GF-D8 (cell line): ENCODE results near the gene CD70.
A peak's percentile ranks its signal among the peaks of the same experiment; 100 is the strongest.
"Not testable (repeated sequence)": the region's sequence is repeated elsewhere in the genome, so short reads cannot be mapped to it uniquely, and the experiment has no call there.

Source experiments
- DNase-seq: peaks from one replicate; lab custom pipeline; 2025; lab: John Stamatoyannopoulos, UW

CD70 gene

DNA sequence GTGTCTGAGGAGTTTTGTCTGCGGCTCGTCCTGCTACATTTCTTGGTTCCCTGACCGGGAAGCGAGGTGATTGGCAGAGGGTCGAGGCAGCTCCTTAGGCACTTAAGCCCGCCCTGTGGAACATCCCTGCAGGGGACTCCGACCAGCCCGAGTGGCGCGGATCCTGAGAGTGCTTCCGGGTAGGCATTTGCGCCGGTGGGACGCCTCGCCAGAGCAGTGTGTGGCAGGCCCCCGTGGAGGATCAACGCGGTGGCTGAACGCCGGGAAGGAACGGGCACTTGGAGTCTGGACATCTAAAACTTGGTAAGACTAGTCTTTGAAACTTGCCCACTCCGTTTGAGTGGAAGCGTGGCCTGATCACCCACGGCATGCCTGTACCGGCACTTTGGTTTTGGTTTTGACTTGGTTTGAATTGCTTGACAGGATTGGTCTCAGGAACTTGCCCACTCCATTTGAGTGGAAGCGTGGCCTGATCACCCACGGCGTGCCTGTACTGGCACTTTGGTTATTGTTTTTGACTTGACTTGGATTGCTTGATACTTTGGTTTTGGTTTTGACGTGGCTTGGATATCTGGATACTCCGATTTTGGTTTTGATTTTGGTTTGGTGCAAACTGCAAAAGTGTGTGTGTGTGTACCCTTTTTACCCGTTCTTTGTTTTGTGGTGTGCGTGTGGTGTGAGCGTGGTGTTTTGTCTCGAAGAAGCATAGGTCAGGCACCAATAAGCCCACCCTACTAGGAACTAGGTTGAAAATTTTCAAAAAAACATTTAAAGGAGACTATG is 6.7 kb upstream of the CD70 start:
- DNase-seq: not testable (repeated sequence)

DNA sequence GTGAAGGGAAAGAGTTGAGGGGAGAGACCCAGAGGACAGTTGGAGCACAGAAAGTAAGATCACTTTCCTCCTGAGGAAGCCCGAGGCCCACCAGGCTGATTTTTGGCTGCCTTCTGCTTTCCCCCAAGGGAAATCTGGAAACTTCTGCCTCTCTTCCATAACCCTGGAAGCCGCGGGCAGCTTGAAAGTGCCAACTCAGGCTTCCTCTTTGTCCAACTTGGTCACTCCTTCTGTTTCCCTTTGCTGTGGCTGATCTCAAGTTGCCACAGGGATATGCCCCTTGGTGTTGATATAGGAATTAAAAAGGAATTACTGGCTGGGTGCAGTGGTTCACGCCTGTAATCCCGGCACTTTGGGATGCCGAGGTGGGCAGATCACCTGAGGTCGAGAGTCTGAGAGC is 5.7 kb upstream of the CD70 start:
- DNase-seq: no peak

DNA sequence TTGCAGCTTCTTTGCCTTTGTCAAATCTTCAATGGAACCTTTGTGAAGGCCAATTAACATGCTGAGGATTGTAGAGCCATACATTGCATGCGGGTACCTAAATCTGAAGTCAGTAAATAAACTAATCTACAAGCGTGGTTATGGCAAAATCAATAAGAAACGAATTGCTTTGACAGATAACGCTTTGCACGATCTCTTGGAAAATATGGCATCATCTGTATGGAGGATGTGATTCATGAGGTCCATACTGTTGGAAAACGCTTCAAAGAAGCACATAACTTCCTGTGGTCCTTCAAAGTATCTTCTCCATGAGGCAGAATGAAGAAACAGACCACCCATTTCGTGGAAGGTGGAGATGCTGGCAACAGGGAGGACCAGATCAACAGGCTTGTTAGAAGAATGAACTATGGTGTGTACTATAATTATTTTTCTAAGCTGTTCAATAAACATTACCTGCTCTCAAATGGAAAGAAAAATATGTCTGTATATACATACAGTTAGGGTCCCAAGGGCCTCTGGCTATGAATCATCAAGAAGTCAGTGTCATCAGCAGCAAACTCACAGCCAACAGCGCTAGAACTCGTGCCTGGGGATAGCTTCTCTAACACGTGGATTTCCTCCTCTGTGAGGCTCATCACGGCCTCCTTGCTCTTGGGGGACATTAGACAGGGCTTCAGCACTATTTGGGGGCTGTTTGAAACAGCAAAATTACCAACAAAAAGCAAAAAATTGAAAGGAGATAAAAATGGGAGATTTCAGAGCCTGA is 2.9 kb upstream of the CD70 start:
- DNase-seq: no peak

DNA sequence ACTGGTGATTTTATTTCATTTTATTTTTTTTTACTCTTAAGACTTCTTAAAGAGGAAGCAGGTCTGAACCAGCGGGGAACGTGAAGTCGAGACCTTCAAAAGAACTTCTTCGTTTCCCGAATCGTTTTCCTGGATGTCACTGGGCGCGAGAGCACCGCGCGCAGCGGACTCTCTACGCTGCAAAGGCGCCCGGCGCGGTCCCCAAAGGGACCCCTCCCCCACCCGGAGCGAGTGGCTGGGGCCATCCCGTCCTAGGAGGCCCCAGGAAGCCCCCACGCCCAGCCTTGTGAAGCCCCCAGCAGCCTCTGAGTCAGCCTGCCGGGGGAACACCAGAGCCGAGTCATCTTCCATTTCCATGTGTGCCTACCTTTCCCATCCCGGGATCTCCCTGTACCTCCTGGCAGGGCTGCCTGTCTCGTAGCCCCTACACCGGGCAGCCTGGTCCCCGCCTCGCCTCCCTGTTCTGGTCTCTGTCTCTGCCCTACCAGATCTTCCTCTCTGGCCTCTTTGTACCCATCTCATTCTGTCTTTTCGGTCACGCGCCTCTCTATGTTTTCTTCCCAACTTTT is 608 bp downstream of the CD70 start:
- DNase-seq: no peak

DNA sequence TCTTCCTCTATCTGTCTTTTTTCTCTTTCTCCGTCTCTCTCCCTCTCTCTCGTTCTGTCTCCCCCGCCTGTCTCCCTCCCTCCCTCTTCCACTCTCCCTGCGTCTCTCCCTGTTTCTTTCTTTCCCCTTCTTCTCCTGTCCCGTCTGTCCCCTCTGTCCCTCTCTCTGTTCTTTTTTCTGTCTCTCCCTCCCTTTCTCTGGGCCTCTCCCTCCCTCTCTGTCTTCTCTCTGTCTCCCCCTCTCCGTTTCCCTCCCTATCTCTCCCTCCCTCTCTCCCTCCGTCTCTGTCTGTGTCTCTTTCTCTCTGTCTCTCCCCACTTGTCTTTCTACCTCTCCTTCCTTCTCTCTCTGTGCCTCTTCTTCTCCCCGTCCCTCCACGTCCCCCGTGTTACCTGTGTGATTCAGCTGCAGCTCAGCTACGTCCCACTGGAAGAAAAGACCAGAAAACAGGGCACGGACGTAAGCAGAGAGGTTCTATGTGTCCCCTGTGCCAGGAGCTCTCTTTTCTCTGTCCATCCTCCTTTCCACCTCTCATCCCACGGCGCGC is 1.2 kb downstream of the CD70 start:
- no peak for DNase-seq

DNA sequence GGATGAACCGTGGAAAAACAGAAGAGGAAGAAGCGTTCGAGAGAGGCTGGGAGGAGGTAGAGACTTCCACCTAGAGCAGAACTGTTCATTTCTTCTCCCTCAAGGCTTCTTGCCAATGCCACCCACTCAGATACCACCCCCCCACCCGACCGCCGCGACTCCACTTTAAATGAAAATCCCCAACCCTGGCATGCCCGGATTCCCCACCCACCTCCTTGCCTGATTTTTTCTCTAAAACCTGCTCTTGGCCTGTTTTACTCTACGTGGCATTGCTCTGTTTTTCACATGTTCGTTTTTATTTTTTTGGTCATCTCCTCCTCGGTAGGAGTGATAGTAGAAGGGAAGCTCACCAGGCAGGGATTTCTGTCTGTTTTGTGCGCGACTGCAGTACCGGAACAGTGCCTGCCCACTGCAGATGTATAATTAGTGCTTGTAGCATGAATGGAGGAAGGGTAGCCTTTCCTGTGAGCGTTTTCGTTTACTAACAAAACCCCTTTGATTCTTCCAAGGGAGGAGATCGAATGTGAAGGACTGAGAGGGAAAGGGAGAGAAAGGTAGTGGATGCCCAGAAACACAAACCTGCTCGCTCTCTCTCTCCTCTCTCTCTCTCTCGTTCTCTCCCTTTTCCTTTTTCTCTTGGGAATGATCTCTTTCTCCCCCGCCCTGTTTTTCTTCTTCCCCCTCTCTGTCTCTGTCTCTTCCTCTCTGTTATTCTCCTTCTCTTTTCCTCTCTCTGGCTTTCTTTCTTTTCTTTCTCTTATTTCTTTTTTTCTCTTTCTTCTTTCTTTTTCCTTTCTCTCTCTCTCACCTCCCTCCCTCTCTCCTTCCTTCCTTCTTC is 2.2 kb downstream of the CD70 start:
- DNase-seq: no peak

DNA sequence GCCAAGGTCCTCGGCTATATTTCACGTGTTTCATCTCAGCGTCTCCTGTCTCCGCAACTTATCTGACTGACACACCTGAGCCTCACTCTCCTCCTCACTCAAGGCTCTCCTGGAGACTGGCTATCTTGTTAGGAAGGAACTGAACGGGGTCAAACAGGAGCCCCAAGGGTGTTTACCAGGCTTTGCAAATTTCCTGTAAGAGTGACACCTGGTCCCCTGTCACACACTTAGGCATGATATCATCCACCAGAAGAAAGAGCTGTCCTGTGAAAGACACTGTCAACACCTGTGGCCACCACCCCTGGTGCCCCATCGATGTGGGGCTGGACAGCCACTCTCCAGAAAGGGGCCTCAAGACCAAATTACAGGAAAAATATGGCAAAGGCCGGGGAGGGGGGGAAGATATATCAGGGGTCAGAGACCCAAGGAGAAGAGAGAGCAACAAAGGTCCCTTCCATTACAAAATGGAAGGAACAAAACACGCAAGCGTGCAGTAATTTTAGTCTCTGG is 2.9 kb downstream of the CD70 start:
- no peak for DNase-seq

DNA sequence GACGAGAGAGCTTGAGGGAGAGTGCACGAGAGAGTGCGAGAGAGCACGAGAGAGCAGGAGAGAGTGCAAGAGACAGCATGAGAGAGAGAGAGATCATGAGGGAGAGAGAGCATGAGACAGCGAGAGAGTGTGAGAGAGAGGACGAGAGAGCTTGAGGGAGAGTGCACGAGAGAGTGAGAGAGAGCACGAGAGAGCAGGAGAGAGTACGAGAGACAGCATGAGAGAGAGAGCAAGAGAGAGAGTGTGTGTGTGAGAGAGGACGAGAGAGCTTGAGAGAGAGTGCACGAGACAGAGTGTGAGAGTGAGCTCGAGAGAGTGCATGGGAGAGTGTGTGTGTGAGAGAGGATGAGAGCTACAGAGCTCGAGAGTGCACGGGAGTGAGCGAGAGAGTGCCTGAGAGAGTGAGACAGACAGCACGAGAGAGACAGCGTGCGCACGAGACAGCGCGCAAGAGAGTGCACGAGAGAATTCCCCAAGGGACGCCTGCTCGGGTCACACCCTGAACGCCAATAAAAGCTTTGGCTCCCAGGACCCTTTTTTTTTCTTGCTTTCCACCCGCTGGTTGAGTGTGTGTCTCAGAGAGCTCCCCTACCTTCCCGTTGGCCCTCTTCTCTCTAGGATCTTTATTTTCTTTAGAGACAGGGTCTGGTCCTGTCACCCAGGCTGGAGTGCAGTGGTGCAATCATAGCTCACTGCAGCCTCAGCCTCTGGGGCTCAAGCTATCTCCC is 3.7 kb downstream of the CD70 start:
- no peak for DNase-seq

DNA sequence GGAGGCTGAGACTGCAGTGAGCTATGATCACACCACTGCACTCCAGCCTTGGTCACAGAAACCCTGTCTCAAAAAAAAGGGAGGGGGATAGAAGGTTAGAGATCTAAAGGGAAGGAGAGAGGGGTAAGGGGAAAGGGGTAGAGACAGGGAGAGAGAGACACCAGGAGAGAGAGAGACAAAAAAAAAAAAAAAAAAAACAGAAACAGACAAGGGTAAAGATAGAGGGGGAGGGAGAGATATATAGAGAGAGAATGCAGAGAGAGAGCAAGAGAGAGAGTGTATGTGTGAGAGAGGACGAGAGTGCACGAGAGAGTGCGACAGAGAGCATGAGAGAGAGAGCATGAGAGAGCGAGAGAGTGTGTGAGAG is 4.2 kb downstream of the CD70 start:
- DNase-seq: no peak

DNA sequence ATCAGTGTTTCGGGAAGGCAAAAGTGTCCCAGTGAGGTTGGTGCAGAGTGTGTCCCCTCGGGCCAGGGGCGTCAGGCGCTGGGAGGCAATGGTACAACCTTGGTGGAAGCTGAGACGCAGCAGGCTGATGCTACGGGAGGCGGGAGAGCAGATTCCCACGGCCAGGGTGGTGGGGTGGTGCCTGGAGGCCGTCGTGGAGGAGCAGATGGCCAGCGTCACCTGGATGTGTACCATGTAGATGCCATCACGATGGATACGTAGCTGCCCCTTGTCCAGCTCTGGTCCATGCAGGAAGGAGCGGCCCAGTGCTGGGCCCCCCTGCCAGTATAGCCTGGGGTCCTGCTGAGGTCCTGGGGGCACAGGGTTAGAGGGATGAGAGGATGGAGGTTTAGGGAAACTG is 4.9 kb downstream of the CD70 start:
- no peak for DNase-seq

DNA sequence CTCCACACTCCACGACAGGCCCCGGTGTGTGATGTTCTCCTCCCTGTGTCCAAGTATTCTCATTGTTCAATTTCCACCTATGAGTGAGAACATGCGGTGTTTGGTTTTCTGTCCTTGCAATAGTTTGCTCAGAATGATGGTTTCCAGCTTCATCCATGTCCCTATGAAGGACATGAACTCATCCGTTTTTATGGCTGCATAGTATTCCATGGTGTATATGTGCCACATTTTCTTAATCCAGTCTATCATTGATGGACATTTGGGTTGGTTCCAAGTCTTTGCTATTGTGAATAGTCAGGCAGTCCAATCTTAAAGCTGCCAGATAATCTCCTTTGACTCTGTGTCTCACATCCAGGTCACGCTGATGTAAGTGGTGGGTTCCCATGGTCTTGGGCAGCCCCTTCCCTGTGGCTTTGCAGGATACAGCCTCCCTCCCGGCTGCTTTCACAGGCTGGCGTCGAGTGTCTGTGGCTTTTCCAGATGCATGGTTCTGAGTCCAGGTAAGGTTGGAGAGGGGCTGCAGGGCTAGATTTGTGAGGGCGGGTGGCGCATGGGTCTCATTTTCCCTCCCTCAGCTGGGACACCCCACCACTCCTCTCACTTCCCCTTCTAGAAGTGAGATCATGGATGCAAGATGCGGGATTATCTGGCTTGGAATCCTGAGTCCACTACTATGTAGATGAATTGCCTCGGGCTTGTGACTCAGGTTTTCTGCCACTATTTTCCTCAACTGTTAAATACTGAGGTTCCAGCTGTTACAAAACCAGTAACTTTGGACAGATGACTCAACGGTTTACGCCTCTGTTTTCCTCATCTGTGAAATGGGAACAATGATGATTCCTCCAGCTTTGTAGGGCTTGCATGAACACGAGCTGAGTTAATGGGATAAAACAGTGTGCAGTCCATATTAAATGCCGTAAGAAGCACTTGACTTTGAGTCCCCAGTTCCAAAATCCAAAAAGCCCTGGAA is 8.2 kb downstream of the CD70 start:
- not testable (repeated sequence) for DNase-seq

DNA sequence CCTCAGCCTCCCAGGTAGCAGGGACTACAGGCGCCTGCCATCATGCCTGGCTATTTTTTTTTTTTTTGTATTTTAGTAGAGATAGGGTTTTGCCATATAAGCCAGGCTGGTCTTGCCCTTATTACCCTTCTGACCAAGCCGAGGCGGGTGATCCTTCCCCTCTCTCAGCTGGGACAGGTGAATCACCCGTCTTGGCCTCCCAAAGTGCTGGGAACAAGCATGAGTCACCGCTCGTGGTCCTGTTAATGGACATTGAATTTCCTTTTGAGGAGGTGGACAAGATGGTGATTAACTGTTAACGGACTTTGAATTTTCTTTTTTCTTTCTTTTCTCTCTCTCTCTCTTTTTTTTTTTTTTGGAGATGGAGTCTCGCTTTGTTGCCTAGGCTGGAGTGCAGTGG is 10.6 kb downstream of the CD70 start:
- no peak for DNase-seq

DNA sequence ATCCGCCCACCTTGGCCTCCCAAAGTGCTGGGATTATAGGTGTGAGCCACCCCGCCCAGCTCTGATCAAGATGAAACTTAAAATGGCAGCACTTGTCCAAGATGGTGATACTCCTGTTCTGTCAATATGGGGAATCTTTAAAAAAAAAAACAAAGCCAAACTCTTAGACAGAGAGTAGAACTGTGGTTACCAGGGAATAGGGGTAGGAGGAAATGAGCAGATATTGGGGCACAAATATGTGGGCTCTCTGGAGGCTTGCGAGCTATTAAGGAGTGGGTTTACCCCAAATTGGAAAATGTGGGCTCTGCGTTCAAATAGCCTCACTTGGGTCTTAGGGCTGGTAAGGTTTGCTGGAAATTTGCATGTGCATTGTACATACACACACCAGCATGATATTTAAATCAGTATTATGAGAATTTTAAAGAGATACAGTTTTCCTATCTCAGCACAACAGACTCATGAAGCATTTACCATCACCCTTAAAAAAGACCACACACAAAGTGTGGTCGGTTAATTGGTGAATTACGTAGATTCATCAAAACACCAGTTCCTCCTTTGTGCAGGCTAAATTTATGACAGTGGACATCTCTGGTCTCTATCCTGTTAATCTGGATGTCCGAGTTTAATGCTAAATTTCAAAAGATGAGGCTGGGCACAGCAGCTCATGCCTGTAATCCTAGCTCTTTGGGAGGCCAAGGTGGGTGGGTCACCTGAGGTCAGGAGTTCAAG is 11.3 kb downstream of the CD70 start:
- no peak for DNase-seq

DNA sequence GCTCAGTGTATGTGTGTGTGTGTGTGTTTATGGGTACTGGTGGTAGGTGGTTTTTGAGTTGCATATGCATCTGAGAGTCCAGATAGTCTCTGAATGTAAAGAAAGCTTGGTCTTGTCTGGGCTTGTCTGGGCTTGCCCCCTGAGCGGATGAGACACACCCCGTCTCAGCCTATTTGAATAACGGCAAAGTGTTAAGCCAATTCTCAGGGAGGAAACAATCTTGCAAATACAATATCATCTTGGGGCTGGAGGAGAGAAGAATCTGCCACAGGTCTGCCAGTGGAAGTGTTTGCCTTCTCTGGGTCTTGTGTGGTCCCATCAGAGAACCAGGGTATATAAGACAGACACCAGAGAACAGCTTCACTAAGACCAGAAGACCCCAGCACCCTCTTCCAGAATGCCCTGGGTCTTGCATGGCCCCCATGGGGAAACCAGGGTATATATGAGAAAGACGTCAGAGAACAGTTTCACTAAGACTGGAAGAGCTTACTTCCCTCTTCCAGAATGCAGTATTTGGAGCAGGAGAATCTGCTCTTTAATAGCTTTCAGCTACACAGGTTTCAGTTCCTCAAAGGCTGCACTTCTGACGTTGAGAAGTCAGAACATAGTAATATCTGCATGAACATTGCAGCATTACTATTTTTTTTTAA is 13.3 kb downstream of the CD70 start:
- DNase-seq: no peak

DNA sequence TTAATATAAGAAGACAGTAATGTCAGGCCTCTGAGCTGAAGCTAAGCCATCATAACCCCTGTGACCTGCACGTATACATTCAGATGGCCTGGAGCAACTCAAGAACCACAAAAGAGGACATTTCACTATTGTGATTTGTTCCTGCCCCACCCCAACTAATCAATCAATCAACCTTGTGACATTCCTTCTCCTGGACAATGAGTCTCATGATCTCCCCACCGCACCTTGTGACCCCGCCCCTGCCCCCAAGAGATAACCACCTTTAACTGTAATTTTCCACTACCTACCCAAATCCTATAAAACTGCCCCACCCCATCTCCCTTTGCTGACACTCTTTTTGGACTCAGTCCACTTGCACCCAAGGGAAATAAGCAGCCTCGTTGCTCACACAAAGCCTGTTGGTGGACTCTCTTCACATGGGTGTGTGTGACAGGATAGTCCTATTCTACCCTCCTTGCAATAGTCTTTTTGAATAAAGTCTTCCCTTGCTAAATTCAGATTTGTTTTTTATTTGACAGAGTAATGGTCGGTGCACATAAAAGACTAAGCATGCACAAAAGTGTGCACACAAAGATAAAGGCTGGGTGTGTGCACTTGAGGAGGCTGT is 14.0 kb downstream of the CD70 start:
- DNase-seq: no peak

DNA sequence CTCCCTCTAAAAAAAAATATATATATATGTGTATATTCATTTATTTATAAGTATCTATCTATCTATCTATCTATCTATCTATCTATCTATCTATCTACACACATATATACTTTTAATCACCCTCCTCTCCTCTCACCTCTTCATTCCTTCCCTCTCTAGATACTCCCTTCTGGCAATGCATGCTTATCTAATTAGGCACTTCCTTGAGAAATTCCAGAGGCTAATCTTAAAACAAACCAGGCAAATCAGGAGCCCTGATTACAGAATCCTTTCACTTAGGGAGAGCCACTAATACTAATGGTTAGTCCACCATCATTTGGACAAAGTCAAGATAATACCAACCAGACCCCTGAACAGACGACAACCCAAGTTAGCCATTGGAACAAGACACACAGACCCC is 17.6 kb downstream of the CD70 start:
- no peak for DNase-seq

DNA sequence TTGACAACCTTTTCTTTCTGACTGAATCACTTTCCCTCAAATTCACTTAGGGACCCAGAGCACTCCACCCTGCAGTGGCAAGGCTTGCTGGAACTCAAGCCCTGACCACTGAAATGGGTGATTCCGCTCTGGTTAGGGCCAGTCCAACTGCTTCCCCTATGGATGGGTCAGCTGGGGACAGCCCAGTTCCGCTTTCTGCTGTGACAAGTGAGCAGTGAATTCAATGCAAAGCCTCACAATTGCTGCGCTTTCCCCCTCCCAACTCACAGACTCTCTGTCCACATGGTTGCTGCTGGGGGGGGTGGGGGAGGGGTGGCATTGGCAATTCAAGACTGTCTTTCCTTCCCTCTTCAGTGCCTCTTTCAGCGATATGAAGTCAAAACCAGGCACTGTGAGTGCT is 18.7 kb downstream of the CD70 start:
- DNase-seq: peak; percentile 63

DNA sequence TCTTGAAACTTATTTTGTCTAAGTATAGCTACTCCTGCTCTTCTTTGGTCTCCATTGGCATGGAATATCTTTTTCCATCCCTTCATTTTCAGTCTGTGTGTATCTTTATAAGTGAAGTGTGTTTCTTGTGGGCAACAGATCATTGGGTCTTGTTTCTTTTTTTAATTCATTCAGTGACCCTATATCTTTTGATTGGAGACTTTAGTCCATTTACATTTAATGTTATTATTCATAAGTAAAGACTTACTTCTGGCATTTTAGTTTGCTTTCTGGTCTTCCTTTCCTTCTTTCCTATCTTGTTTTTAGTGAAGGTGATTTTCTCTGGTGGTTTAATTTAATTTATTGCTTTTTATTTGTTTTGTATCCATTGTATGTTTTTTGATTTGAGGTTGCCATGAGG is 19.8 kb downstream of the CD70 start:
- DNase-seq: no peak
